H1 (cell line): Measurements from ENCODE around the gene DRC1. TPM values are rescaled to one million over a fixed set of nuclear protein-coding genes. Genes with fewer than 3 reads are reported as not detected.

Source experiments
- CTCF ChIA-PET: fragments of 300-600 bp; sonication (Branson Sonifier 250); formaldehyde crosslinking; loops from one replicate; lab custom pipeline; 2021; ENCODE audit not compliant: partially characterized antibody; lab: Charles Lee
- POLR2A ChIA-PET: fragments of 300-600 bp; sonication (Branson Sonifier 250); formaldehyde crosslinking; loops from one replicate; lab custom pipeline; 2021; ENCODE audit warnings: inconsistent platforms; ENCODE audit not compliant: partially characterized antibody; lab: Charles Lee
- DNase-seq, 2 experiments: peaks; one replicate each; pipeline versions ENCODE4 v3.0.0 to v3.0.0-alpha.2; 2010 to 2022; ENCODE audit warnings: low spot score in 2 of 2, low read depth in 1 of 2, mixed read lengths in 1 of 2
- FAIRE-seq: peaks from 2 replicates; lab custom pipeline; 2011; peaks lifted over from hg19 to GRCh38; lab: Jason Lieb, UNC
- H2AFZ ChIP-seq: 2 replicates; pipeline ENCODE4 v1.8.1; 2012; ENCODE audit warnings: low read length, inconsistent platforms
- H2AK5ac ChIP-seq: 2 replicates; pipeline ENCODE4 v1.6.1; 2013; ENCODE audit warnings: low read depth, low read length
- H2BK120ac ChIP-seq: replicated peaks from 2 replicates; pipeline ENCODE3; 2013; ENCODE audit warnings: low read depth, low read length, inconsistent platforms
- H2BK12ac ChIP-seq: 2 replicates; pipeline ENCODE4 v1.6.1; 2013; ENCODE audit warnings: low read depth, low read length
- H2BK15ac ChIP-seq: 2 replicates; pipeline ENCODE4 v1.6.1; 2013; ENCODE audit warnings: low read length
- H2BK20ac ChIP-seq: 2 replicates; pipeline ENCODE4 v1.6.1; 2013; ENCODE audit warnings: low read length
- H2BK5ac ChIP-seq: 2 replicates; pipeline ENCODE4 v1.6.1; 2013; ENCODE audit warnings: low read depth, low read length
- H3K14ac ChIP-seq: 2 replicates; pipeline ENCODE4 v1.6.1; 2013; ENCODE audit warnings: inconsistent platforms; ENCODE audit not compliant: insufficient read length
- H3K18ac ChIP-seq: 2 replicates; pipeline ENCODE4 v1.6.1; 2013; ENCODE audit warnings: low read length; ENCODE audit errors: extremely low read depth
- H3K23ac ChIP-seq: 2 replicates; pipeline ENCODE4 v1.6.1; 2013; ENCODE audit warnings: inconsistent platforms; ENCODE audit not compliant: insufficient read length
- H3K23me2 ChIP-seq: 2 replicates; pipeline ENCODE4 v1.6.1; 2013; ENCODE audit warnings: low read depth, low read length
- H3K27ac ChIP-seq: 2 replicates; pipeline ENCODE4 v1.6.1; 2011; ENCODE audit warnings: low read depth, low read length, inconsistent platforms
- H3K27me3 ChIP-seq, 4 experiments: replicated peaks in 1 of 4; 1 replicate in 1 of 4; 2 replicates in 3 of 4; pipeline versions ENCODE4 v1.6.1 to v1.8.1; 2011 to 2013; ENCODE audit warnings: low read length in 3 of 4, mild to moderate bottlenecking in 3 of 4, inconsistent platforms in 2 of 4, mixed read lengths in 2 of 4, moderate library complexity in 1 of 4; ENCODE audit not compliant: control insufficient read depth in 3 of 4, insufficient read depth in 3 of 4; ENCODE audit errors: extremely low read depth in 1 of 4
- H3K36me3 ChIP-seq, 4 experiments: 2 replicates each; pipeline versions ENCODE4 v1.6.1 to v1.8.1; 2011 to 2013; ENCODE audit warnings: mild to moderate bottlenecking in 4 of 4, low read length in 3 of 4, moderate library complexity in 2 of 4, control low read depth in 1 of 4, inconsistent platforms in 1 of 4; ENCODE audit not compliant: insufficient read depth in 4 of 4, control insufficient read depth in 2 of 4
- H3K4ac ChIP-seq: replicated peaks from 2 replicates; pipeline ENCODE3; 2013; ENCODE audit warnings: low read length, low read depth, mixed read lengths, inconsistent platforms; ENCODE audit not compliant: insufficient read length
- H3K4me1 ChIP-seq, 4 experiments: replicated peaks in 1 of 4; 1 replicate in 1 of 4; 2 replicates in 3 of 4; pipeline versions ENCODE4 v1.6.1 to v1.8.1; 2011 to 2013; ENCODE audit warnings: low read length in 3 of 4, inconsistent platforms in 2 of 4, mixed read lengths in 1 of 4; ENCODE audit not compliant: insufficient read depth in 4 of 4, control insufficient read depth in 3 of 4
- H3K4me2 ChIP-seq, 2 experiments: 2 replicates each; pipeline versions ENCODE4 v1.6.1 to v1.8.1; 2011 to 2013; ENCODE audit warnings: low read depth in 2 of 2, low read length in 2 of 2, control low read depth in 1 of 2, inconsistent platforms in 1 of 2, mild to moderate bottlenecking in 1 of 2; ENCODE audit not compliant: insufficient read depth in 1 of 2
- H3K4me3 ChIP-seq, 4 experiments: fragments of 200-600, 300-600 bp in 1 of 4; sonication (generic), shearing (Covaris generic), sonication (Bioruptor Twin) in 1 of 4; 2 replicates each; pipeline versions ENCODE4 v1.5.1 to v1.8.1; 2011 to 2016; ENCODE audit warnings: low read length in 4 of 4, low read depth in 3 of 4, control low read depth in 2 of 4, inconsistent platforms in 2 of 4, mild to moderate bottlenecking in 2 of 4, mixed read lengths in 1 of 4, moderate library complexity in 1 of 4; ENCODE audit not compliant: insufficient read depth in 2 of 4; ENCODE audit errors: extremely low read depth in 1 of 4
- H3K56ac ChIP-seq: replicated peaks from 2 replicates; pipeline ENCODE3; 2013; ENCODE audit warnings: low read depth, mild to moderate bottlenecking, mixed read lengths, low read length, inconsistent platforms; ENCODE audit not compliant: insufficient read length
- H3K79me1 ChIP-seq: 2 replicates; pipeline ENCODE4 v1.6.1; 2013; ENCODE audit warnings: low read depth, low read length, control low read depth
- H3K79me2 ChIP-seq, 2 experiments: 2 replicates each; pipeline versions ENCODE4 v1.6.1 to v1.8.1; 2012 to 2013; ENCODE audit warnings: low read length in 2 of 2, mild to moderate bottlenecking in 2 of 2, inconsistent platforms in 1 of 2; ENCODE audit not compliant: insufficient read depth in 2 of 2, control insufficient read depth in 1 of 2
- H3K9ac ChIP-seq, 4 experiments: replicated peaks in 1 of 4; 1 replicate in 1 of 4; 2 replicates in 3 of 4; pipeline versions ENCODE4 v1.6.1 to v1.8.1; 2011 to 2013; ENCODE audit warnings: low read depth in 3 of 4, low read length in 3 of 4, control low read depth in 2 of 4, mild to moderate bottlenecking in 2 of 4, moderate library complexity in 2 of 4, inconsistent platforms in 1 of 4; ENCODE audit errors: extremely low read depth in 1 of 4
- H3K9me3 ChIP-seq, 2 experiments: 2 replicates each; pipeline versions ENCODE4 v1.6.1 to v1.8.1; 2012 to 2013; ENCODE audit warnings: mild to moderate bottlenecking in 2 of 2, moderate library complexity in 2 of 2, control low read depth in 1 of 2, inconsistent platforms in 1 of 2, low read depth in 1 of 2, low read length in 1 of 2, mixed read lengths in 1 of 2; ENCODE audit not compliant: insufficient read depth in 2 of 2
- H4K20me1 ChIP-seq, 2 experiments: replicated peaks in 1 of 2; 2 replicates each; pipeline versions ENCODE3 to v1.8.1; 2011 to 2013; ENCODE audit warnings: inconsistent platforms in 2 of 2, low read length in 2 of 2, mild to moderate bottlenecking in 1 of 2; ENCODE audit not compliant: insufficient read depth in 2 of 2, control insufficient read depth in 1 of 2
- H4K5ac ChIP-seq: 2 replicates; pipeline ENCODE4 v1.6.1; 2013; ENCODE audit warnings: low read length, low read depth, mixed read lengths, inconsistent platforms; ENCODE audit not compliant: insufficient read length
- H4K8ac ChIP-seq: 2 replicates; pipeline ENCODE4 v1.8.0; 2013; ENCODE audit warnings: mild to moderate bottlenecking, moderate library complexity, low read length, inconsistent platforms; ENCODE audit not compliant: insufficient read depth; ENCODE audit errors: extremely low read depth
- H4K91ac ChIP-seq: replicated peaks from 2 replicates; pipeline ENCODE3; 2013; ENCODE audit warnings: low read length, mixed read lengths, inconsistent platforms; ENCODE audit not compliant: insufficient read length
- ATF2 ChIP-seq: IDR thresholded peaks from 2 replicates; pipeline ENCODE4 v1.6.1; 2012; ENCODE audit warnings: low read length, inconsistent platforms
- BCL11A ChIP-seq, 2 experiments: IDR thresholded peaks; one replicate each; pipeline ENCODE4 v1.6.1; 2011; ENCODE audit warnings: low read depth in 2 of 2, low read length in 2 of 2, mild to moderate bottlenecking in 2 of 2
- CEBPB ChIP-seq: IDR thresholded peaks from 2 replicates; pipeline ENCODE4 v1.6.1; 2012; ENCODE audit warnings: low read depth, low read length
- CREB1 ChIP-seq: IDR thresholded peaks from 2 replicates; pipeline ENCODE4 v1.6.1; 2012; ENCODE audit warnings: inconsistent platforms
- EP300 ChIP-seq, 2 experiments: IDR thresholded peaks; 1 replicate in 1 of 2; 2 replicates in 1 of 2; pipeline ENCODE4 v1.6.1; 2011 to 2012; ENCODE audit warnings: low read depth in 2 of 2, low read length in 2 of 2, mild to moderate bottlenecking in 2 of 2, borderline replicate concordance in 1 of 2, inconsistent platforms in 1 of 2, moderate library complexity in 1 of 2
- GTF2F1 ChIP-seq: IDR thresholded peaks from 2 replicates; pipeline ENCODE4 v1.6.1; 2012; ENCODE audit warnings: low read depth, low read length, improper control_type of control experiment, borderline replicate concordance
- HDAC6 ChIP-seq: IDR thresholded peaks from one replicate; pipeline ENCODE4 v1.7.1; 2012; ENCODE audit warnings: low read depth, mild to moderate bottlenecking, inconsistent platforms, low read length, moderate library complexity
- SP2 ChIP-seq: IDR thresholded peaks from 2 replicates; pipeline ENCODE4 v1.6.1; 2012; ENCODE audit warnings: mild to moderate bottlenecking, low read length, inconsistent platforms
- SUZ12 ChIP-seq: fragments of 200-600 bp; sonication (generic); IDR thresholded peaks from 2 replicates; pipeline ENCODE4 v1.6.1; 2012; ENCODE audit warnings: mild to moderate bottlenecking, inconsistent platforms, low read length, moderate library complexity, mixed read lengths
- WGBS, 2 experiments: shearing (Covaris generic) in 1 of 2; methylation state at CpG; one replicate each; pipeline versions ENCODE4 v1.1.6 to v1.1.7; 2013 to 2015; ENCODE audit warnings: low lambda C conversion rate in 2 of 2, mixed read lengths in 2 of 2, inconsistent platforms in 1 of 2, low coverage in 1 of 2, missing lambda C conversion rate in 1 of 2; ENCODE audit not compliant: insufficient replicate concordance in 2 of 2, insufficient coverage in 1 of 2, insufficient read length in 1 of 2; ENCODE audit errors: extremely low coverage in 1 of 2, missing lambda C conversion rate in 1 of 2; 5-methylcytosine and 5-hydroxymethylcytosine counted together
- polyA plus RNA-seq, 7 experiments: library from polyadenylated mRNA; depleted of rRNA in 3 of 7; stranded (reverse) in 5 of 7; unstranded in 2 of 7; fragments of >200 nt in 5 of 7; fragments of 200-250 nt in 2 of 7; gene quantifications; 1 replicate in 5 of 7; 2 replicates in 1 of 7; 4 replicates in 1 of 7; pipeline versions ENCODE4 v1.2.1 to v1.2.3, GENCODE V29; 2011 to 2013; ENCODE audit warnings: missing spikeins in 2 of 7, mixed read lengths in 2 of 7
- total RNA-seq: library from RNA; stranded (reverse); fragmentation: NEBNext Ultra II Directional; extraction: Animal tissue kit (Norgen Biotek cat#: 25700); gene quantifications from 2 replicates; pipeline ENCODE4 v1.2.1, GENCODE V29; 2021

Gene DRC1
- total and polyA plus RNA-seq, 2 of the 8 experiments (the other 6 are each of a cell fraction or from before 2014, with no cell fraction given) = 0.08 TPM; not detected in 1

GRCh38 chr2:26363958-26364357 lies 37.8 kb upstream of the DRC1 start:
- Histone ChIP-seq H3K36me3 (peaks cover 0 to 12% (median 9%) of the 10 kb centered on the region in 4 experiments; a peak in 6 of 8 replicates), H3K14ac (no peak overlapping the region), H4K5ac (no peak overlapping the region), H3K18ac (no peak overlapping the region), H2BK5ac (no peak overlapping the region), H3K9ac (no peak overlapping the region), H2BK15ac (no peak overlapping the region), H4K91ac (no peak overlapping the region), H3K4me1 (no peaks in the 10 kb centered on the region), H3K79me2 (peaks cover 0 to 38% of the 10 kb centered on the region in 2 experiments; a peak in 3 of 4 replicates), H4K8ac (no peak overlapping the region), H3K27ac (no peak overlapping the region), H3K27me3 (no peaks in the 10 kb centered on the region), H2AK5ac (no peak overlapping the region), H3K56ac (no peak overlapping the region), H2BK12ac (no peak overlapping the region), H3K4ac (no peak overlapping the region), H3K4me3 (no peak overlapping the region), H2AFZ (no peak overlapping the region), H3K4me2 (no peak overlapping the region), H3K23me2 (no peaks in the 10 kb centered on the region), H3K23ac (no peak overlapping the region), H4K20me1 (peaks cover 0 to 7% of the 10 kb centered on the region in 2 experiments), H3K79me1 (peaks cover 3% of the 10 kb centered on the region; the same call in 1 of the 2 replicates), H3K9me3 (no peaks in the 10 kb centered on the region), H2BK120ac (no peak overlapping the region), H2BK20ac (no peak overlapping the region)
- no peak for DNase-seq
- POLR2A ChIA-PET = no interaction called here
- 80% methylated on average over 3 of the region's 3 CpGs; no CpG with 5 or more reads in 1 of the 2 experiments for WGBS, 2 experiments
- FAIRE-seq = no peak
- CTCF ChIA-PET = no interaction called here
- TF ChIP-seq EP300 (IDR thresholded peaks at IDR 0.05; ENCODE audit: borderline replicate concordance in 1 of 2, low read depth in 2 of 2, low read length in 2 of 2) = no peak
- TF ChIP-seq HDAC6 = no peak
- no peak for TF ChIP-seq SUZ12
- no peak for TF ChIP-seq SP2
- no peak for TF ChIP-seq CEBPB
- TF ChIP-seq BCL11A (IDR thresholded peaks at IDR 0.05; ENCODE audit: low read depth in 2 of 2, low read length in 2 of 2) = no peak
- TF ChIP-seq CREB1 = no peak
- TF ChIP-seq ATF2 = no peak
- TF ChIP-seq GTF2F1 = no peak
